PC-3 (cell line): ENCODE results near the gene SLC15A1. TPM values are rescaled to one million over a fixed set of nuclear protein-coding genes. Genes with fewer than 3 reads are reported as not detected.
A peak's percentile ranks its signal among the peaks of the same experiment; 100 is the strongest.

ENCODE experiments used
- ATAC-seq: fragments of 200-7000 bp; cut with Tn5 transposase; 2 replicates; pipeline ENCODE4 v1.9.1; 2020; ENCODE audit warnings: mild to moderate bottlenecking, moderate library complexity
- BruUV-seq: library from RNA; stranded (reverse); fragments of 400-500 nt; replicated peaks from 2 replicates; lab custom pipeline; 2021; lab: Mats Ljungman, UMichigan
- CTCF ChIA-PET: fragments of 300-600 bp; sonication (Branson Sonifier 250); formaldehyde crosslinking; loops from one replicate; lab custom pipeline; 2022; ENCODE audit warnings: antibody characterized with exemption; lab: Charles Lee
- POLR2A ChIA-PET: fragments of 300-600 bp; sonication (Branson Sonifier 250); formaldehyde crosslinking; loops from one replicate; lab custom pipeline; 2022; ENCODE audit warnings: antibody characterized with exemption; ENCODE audit not compliant: unreplicated experiment; lab: Charles Lee
- DNase-seq: peaks from one replicate; pipeline ENCODE4 v3.0.0-alpha.2; 2015
- H2AFZ ChIP-seq: fragments of 300-600 bp; sonication (generic); 2 replicates; pipeline ENCODE4 v1.6.0; 2016; ENCODE audit warnings: antibody characterized with exemption, low read length
- H3F3A ChIP-seq: fragments of 300-600 bp; sonication (generic); one replicate; pipeline ENCODE4 v1.6.0; 2017; ENCODE audit warnings: antibody characterized with exemption, low read length, control low read depth, mild to moderate bottlenecking; ENCODE audit not compliant: unreplicated experiment
- H3K27ac ChIP-seq: fragments of 300-600 bp; sonication (generic); 2 replicates; pipeline ENCODE4 v1.5.1; 2016; ENCODE audit warnings: mild to moderate bottlenecking, low read length
- H3K27me3 ChIP-seq: fragments of 300-600 bp; sonication (generic); 2 replicates; pipeline ENCODE4 v1.6.1; 2016; ENCODE audit warnings: low read length, mixed read lengths
- H3K36me3 ChIP-seq: fragments of 300-600 bp; sonication (generic); 2 replicates; pipeline ENCODE4 v1.6.1; 2016; ENCODE audit warnings: low read depth, mixed run types, low read length, mixed read lengths
- H3K4me1 ChIP-seq: fragments of 300-600 bp; sonication (generic); 2 replicates; pipeline ENCODE4 v1.5.1; 2016; ENCODE audit warnings: low read length; ENCODE audit not compliant: insufficient read depth
- H3K4me2 ChIP-seq: fragments of 300-600 bp; sonication (generic); 2 replicates; pipeline ENCODE4 v1.6.0; 2016; ENCODE audit warnings: low read length
- H3K4me3 ChIP-seq: fragments of 300-600 bp; sonication (generic); 2 replicates; pipeline ENCODE4 v1.5.1; 2016; ENCODE audit warnings: mild to moderate bottlenecking, low read length, mixed read lengths
- H3K79me2 ChIP-seq: fragments of 300-600 bp; sonication (generic); 2 replicates; pipeline ENCODE4 v1.6.1; 2017; ENCODE audit warnings: low read length, mixed read lengths
- H3K9ac ChIP-seq: fragments of 300-600 bp; sonication (generic); 2 replicates; pipeline ENCODE4 v1.6.0; 2016; ENCODE audit warnings: mild to moderate bottlenecking, low read length
- H3K9me2 ChIP-seq: fragments of 300-600 bp; sonication (generic); replicated peaks from 2 replicates; pipeline ENCODE4 v1.6.1; 2016; ENCODE audit warnings: mixed run types, low read length, mixed read lengths
- H3K9me3 ChIP-seq: fragments of 300-600 bp; sonication (generic); 2 replicates; pipeline ENCODE4 v1.6.1; 2016; ENCODE audit warnings: low read length, mixed read lengths
- H4K20me1 ChIP-seq: fragments of 300-600 bp; sonication (generic); 2 replicates; pipeline ENCODE4 v1.6.1; 2016; ENCODE audit warnings: low read length, mixed read lengths
- EZH2 ChIP-seq: fragments of 300-600 bp; sonication (generic); IDR thresholded peaks from one replicate; pipeline ENCODE4 v1.6.1; 2017; ENCODE audit warnings: antibody characterized with exemption, mild to moderate bottlenecking, low read length; ENCODE audit not compliant: unreplicated experiment
- EZH2phosphoT487 ChIP-seq: fragments of 300-600 bp; sonication (generic); IDR thresholded peaks from 2 replicates; pipeline ENCODE4 v1.6.1; 2018; ENCODE audit warnings: mild to moderate bottlenecking, antibody characterized with exemption, low read length, borderline replicate concordance
- intact Hi-C: fragments of 100-400 bp; cut with micrococcal nuclease; formaldehyde crosslinking; loops from 2 replicates; pipeline ENCODE4 v1.9.0; 2023
- total RNA-seq: library from RNA; depleted of rRNA; stranded (reverse); fragments of >200 nt; gene quantifications from 2 replicates; pipeline ENCODE4 v1.2.3, GENCODE V29; 2014
- TF ChIP-seq, protein P1 (sequence below): fragments of 300-600 bp; sonication (generic); conservative IDR thresholded peaks from 2 replicates; pipeline ENCODE4 v1.5.1; 2017; ENCODE audit warnings: antibody characterized with exemption, low read depth, mild to moderate bottlenecking, low read length

SLC15A1 gene
- total RNA-seq, 1 experiment from 2014 or later, result 1.7 TPM

DNA sequence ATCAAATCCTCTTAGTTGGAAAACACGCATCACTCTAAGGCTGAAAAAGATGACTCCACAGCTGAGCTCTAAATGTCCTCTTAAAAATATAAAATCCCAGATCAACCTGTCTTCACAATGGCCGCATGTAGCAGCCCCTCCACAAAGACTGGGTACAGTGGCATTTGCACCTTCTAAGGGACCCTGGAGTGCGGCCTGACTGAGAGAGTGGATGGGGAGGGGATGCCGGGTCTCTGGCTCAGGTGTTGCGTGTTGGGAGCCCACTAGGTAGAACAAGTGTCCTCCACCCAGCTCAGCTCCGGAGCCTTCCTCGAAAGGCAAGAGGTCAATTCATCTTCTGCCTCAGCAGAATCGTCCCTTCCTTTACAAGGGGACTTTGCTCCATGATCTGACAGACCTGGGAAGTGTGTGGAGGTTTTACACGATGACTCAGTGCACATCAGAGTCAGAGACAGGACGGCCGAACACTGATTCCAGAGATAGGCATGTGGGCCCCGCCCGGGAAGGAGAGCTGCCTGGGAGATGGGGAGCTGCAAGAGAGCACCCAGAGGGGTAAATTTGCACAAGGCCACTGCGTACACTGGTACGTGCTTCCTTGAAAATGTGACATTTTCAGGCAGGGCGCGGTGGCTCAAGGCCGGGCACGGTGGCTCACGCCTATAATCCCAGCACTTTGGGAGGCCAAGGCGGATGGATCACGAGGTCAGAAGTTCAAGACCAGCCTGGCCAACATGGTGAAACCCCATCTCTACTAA, 23.5 kb upstream of the SLC15A1 start:
- Histone ChIP-seq H3K9me2 (no peaks in the 10 kb centered on the region), H3F3A (no peaks in the 10 kb centered on the region), H3K27ac (peak overlapping the region; percentile 57), H3K9me3 (no peaks in the 10 kb centered on the region), H3K4me1 (peaks cover 14% of the 10 kb centered on the region), H4K20me1 (no peaks in the 10 kb centered on the region), H2AFZ (no peak overlapping the region), H3K79me2 (no peaks in the 10 kb centered on the region), H3K9ac (no peak overlapping the region), H3K4me3 (no peak overlapping the region), H3K36me3 (no peaks in the 10 kb centered on the region), H3K4me2 (peak overlapping the region; percentile 57), H3K27me3 (no peaks in the 10 kb centered on the region)
- POLR2A ChIA-PET, result no interaction called here
- CTCF ChIA-PET, result no interaction called here
- TF ChIP-seq, protein P1, sequence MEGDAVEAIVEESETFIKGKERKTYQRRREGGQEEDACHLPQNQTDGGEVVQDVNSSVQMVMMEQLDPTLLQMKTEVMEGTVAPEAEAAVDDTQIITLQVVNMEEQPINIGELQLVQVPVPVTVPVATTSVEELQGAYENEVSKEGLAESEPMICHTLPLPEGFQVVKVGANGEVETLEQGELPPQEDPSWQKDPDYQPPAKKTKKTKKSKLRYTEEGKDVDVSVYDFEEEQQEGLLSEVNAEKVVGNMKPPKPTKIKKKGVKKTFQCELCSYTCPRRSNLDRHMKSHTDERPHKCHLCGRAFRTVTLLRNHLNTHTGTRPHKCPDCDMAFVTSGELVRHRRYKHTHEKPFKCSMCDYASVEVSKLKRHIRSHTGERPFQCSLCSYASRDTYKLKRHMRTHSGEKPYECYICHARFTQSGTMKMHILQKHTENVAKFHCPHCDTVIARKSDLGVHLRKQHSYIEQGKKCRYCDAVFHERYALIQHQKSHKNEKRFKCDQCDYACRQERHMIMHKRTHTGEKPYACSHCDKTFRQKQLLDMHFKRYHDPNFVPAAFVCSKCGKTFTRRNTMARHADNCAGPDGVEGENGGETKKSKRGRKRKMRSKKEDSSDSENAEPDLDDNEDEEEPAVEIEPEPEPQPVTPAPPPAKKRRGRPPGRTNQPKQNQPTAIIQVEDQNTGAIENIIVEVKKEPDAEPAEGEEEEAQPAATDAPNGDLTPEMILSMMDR, result no peak
- TF ChIP-seq EZH2 (no peak), EZH2phosphoT487 (no peak)
- ATAC-seq, result peak; percentile 100
- no TSS peak for BruUV-seq
- intact Hi-C loops, result no loop called here
- peak; percentile 90 for DNase-seq

DNA sequence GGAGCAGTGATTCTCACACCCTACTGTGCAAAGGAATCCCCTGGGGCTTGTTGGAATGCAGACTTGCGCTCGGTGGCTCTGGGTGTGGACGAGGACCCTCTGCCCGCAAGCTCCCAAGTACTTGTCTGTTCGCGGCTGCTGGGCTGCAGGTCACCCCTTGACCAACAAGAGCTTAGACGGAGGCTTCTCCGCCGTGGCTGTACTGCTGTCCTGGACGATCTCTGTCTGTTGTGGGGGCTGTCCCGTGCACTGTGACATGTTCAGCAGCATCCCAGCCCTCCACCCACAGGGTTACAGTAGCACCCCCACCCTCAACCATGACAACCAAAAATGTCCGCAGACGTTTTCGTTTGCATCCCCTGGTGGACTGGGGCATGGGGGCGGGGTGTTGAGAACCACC, 22.9 kb upstream of the SLC15A1 start:
- Histone ChIP-seq H3K9me2 (no peaks in the 10 kb centered on the region), H3K27me3 (no peaks in the 10 kb centered on the region), H3K9me3 (no peaks in the 10 kb centered on the region), H3K79me2 (no peaks in the 10 kb centered on the region), H4K20me1 (no peaks in the 10 kb centered on the region), H2AFZ (no peak overlapping the region), H3F3A (no peaks in the 10 kb centered on the region), H3K36me3 (no peaks in the 10 kb centered on the region), H3K4me1 (peaks cover 14% of the 10 kb centered on the region), H3K27ac (no peak overlapping the region; the same call in 1 of the 2 replicates), H3K4me2 (no peak overlapping the region), H3K4me3 (no peak overlapping the region), H3K9ac (no peak overlapping the region)
- no TSS peak for BruUV-seq
- ChIA-PET CTCF (no interaction called here), POLR2A (no interaction called here)
- no peak for TF ChIP-seq EZH2
- no peak for TF ChIP-seq EZH2phosphoT487
- TF ChIP-seq, protein P1, result no peak
- intact Hi-C loops, result no loop called here
- no peak for DNase-seq
- ATAC-seq, result no peak

DNA sequence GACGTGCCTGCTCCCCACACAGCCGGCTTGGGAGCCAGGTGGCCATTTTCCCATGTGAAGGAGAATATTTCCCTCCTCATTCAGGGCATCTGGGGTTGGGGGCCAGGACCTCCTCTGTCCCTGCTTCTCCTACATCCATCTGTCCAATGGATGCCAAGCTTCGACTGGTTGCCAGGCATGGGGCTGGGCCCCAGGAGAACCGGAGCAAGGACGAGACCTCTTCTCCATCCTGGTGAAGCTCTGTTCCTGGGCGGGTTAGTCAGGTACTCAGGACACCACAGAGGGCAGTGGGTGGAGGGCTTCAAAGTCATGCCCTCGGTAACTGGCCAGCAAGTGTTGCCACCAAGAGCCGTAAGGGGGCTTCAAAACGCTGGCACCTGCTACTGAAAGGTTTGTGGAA, 22.3 kb upstream of the SLC15A1 start:
- Histone ChIP-seq H3K27me3 (no peaks in the 10 kb centered on the region), H3K9me2 (no peaks in the 10 kb centered on the region), H3K9ac (no peak overlapping the region), H3K79me2 (no peaks in the 10 kb centered on the region), H3K36me3 (no peaks in the 10 kb centered on the region), H3K4me1 (peaks cover 14% of the 10 kb centered on the region), H3F3A (no peaks in the 10 kb centered on the region), H3K4me2 (no peak overlapping the region), H4K20me1 (no peaks in the 10 kb centered on the region), H3K9me3 (no peaks in the 10 kb centered on the region), H2AFZ (no peak overlapping the region), H3K27ac (no peak overlapping the region), H3K4me3 (no peak overlapping the region)
- DNase-seq (no peak), ATAC-seq (no peak)
- POLR2A ChIA-PET, result no interaction called here
- intact Hi-C loops, result no loop called here
- TF ChIP-seq EZH2, result no peak
- TF ChIP-seq, protein P1, result no peak
- no peak for TF ChIP-seq EZH2phosphoT487
- no TSS peak for BruUV-seq
- CTCF ChIA-PET, result no interaction called here
